Endometrial microvascular endothelial cells (primary cell): Measurements from ENCODE around the gene SRSF3. TPM values are rescaled to one million over a fixed set of nuclear protein-coding genes. Genes with fewer than 3 reads are reported as not detected.

ENCODE experiments used
- in situ Hi-C: cut with HindIII; loops from 2 replicates; pipeline ENCODE4 v1.10.0; 2017; ENCODE audit warnings: low sequenced_read_pairs, low pct_unique_long_range_greater_than_20kb; ENCODE audit errors: inconsistent ontology term
- total RNA-seq: library from RNA; depleted of rRNA; stranded (reverse); fragments of >200 nt; gene quantifications from one replicate; pipeline ENCODE4 v1.2.3, GENCODE V29; 2015; ENCODE audit errors: inconsistent ontology term

Gene SRSF3
- total RNA-seq, 1 donor from 2014 or later = 147 TPM

DNA sequence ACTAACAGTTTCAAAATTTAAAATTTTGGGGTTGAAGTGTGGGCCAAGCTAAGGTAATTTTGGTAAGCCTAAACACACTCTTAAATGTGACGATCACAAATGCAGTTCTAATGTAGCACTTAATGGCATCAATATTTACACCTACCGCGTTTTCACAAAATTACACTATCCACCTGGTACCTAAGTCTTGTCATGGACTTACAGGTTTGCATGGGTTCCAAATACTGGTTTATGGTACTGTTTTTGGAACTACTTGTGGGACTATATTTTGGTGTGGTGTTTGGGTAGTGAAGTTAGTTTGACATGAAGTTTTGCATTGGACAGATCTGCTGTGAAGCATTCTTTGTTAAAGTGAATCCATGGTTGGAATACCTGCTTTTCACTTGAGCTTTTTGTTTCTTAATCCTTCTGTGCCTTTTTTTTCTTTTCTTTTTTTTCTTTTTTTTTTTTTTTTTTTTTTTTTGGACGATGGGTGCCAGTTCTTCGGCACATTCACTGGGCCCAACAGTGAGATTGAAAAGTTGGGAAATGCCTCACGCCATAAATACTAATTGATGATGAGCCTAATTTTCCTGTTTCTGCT is 6.5 kb downstream of the SRSF3 start:
- in situ Hi-C loops = loop anchor here (25.0 kb wide), 1 partner anchor 162 kb away; no protein-coding TSS in a partner anchor

DNA sequence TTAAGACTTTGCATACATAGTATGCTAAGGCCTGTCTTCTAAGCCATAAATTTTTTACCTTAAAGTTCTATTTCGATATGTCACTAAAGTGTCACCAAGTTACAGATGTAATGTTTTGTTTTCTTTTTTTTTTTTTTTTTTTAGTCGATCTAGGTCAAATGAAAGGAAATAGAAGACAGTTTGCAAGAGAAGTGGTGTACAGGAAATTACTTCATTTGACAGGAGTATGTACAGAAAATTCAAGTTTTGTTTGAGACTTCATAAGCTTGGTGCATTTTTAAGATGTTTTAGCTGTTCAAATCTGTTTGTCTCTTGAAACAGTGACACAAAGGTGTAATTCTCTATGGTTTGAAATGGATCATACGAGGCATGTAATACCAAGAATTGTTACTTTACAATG is 7.7 kb downstream of the SRSF3 start:
- in situ Hi-C loops = loop anchor here (25.0 kb wide), 1 partner anchor 160 kb away; no protein-coding TSS in a partner anchor

DNA sequence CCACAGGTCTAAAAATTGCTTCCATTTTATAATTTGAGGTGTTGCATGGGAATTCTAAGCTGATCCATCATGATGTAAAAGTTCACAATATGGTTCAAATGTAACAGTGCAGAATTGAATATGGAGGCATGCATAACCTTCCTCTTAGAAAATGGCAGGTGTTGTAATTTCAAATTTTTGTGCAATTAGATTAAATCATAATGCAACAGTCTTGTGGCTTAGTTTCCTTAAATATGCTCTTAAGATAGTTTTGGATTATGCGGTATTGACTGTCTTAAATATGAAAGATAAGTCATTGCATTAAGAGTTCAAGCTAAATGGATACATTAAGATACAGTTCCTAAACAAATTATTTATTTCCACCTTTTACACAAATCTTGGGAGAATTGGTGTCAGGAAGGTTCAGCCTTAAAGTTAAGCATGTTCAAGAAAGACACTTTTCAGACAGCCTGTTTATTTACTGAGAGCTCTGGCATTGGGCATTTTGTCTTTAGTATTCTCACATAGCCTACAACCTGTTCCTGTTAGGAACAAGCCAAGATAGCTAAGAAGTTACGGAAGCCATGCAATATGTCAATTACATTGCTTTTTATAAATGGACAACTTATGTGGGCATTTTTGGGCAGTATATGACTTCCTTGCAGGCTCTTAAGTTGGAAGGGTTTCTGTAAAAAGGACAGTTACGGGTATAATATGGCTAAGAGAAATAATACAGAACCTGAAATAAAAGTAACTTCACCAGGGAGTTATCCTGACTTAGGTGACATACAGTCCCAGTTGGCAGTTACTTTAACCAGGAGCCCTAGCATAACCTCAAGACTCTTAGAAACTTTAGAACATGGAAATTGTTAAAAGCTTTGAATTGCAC is 9.3 kb downstream of the SRSF3 start:
- in situ Hi-C loops = loop anchor here (25.0 kb wide), 1 partner anchor 159 kb away; no protein-coding TSS in a partner anchor

DNA sequence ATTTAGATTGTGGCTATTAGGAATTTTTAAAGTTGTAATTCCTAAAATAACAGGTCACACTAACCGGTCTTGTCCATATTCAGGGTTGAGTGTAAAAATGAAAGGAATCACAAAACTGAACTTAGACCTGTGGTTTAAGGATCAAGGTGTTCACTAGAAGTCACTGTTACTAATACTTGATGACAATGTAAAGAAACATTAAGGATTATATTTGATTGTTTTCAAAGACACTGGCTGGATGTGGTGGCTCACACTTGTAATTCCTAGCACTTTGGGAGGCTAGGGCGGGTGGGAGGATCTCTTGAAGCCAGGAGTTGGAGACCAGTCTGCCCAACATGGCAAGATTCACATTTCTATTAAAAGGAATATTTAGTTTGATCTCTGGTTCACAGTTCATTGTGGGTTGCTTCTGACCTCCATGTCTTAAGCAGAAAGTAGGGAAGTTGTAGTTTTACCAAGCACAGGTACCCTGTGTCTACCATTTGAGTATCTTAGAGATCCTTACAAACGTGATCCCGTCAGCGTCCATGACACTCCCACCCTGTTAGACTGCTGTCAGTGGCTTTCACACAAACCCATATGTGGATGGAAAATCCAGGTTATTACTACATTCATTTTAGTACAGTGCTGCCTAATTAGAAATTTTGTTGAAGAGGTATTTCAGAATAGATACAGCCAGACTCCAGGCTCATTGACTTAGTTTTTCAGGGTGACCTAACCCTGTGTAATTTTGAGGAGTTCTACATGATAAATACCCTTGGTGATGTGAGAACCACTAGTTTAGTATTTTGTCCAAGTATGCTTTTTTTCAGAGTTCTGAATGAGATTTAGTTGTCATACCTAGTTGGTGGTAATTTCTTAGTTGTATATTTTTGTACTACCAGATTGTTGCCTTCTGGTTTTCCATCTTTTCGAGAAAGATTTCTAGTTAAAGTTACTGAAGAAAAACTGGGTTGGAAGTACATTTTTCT is 10.2 kb downstream of the SRSF3 start:
- in situ Hi-C loops = loop anchor here (25.0 kb wide), 1 partner anchor 158 kb away; no protein-coding TSS in a partner anchor

DNA sequence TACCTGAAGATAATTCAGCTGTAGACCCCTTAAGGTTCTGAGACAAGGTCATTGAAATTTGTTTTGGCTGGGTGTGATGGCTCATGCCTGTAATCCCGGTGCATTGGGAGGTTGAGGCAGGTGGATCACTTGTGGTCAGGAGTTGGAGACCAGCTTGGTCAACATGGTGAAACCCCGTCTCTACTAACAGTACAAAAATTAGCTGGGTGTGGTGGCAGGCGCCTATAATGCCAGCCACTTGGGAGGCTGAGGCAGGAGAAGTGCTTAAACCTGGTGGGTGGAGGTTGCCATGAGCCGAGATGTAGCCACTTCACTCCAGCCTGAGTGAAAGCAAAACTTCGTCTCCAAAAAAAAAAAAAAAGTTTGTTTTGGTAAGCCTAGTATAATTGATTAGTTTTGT is 11.0 kb downstream of the SRSF3 start:
- in situ Hi-C loops = loop anchor here (25.0 kb wide), 1 partner anchor 157 kb away; no protein-coding TSS in a partner anchor

DNA sequence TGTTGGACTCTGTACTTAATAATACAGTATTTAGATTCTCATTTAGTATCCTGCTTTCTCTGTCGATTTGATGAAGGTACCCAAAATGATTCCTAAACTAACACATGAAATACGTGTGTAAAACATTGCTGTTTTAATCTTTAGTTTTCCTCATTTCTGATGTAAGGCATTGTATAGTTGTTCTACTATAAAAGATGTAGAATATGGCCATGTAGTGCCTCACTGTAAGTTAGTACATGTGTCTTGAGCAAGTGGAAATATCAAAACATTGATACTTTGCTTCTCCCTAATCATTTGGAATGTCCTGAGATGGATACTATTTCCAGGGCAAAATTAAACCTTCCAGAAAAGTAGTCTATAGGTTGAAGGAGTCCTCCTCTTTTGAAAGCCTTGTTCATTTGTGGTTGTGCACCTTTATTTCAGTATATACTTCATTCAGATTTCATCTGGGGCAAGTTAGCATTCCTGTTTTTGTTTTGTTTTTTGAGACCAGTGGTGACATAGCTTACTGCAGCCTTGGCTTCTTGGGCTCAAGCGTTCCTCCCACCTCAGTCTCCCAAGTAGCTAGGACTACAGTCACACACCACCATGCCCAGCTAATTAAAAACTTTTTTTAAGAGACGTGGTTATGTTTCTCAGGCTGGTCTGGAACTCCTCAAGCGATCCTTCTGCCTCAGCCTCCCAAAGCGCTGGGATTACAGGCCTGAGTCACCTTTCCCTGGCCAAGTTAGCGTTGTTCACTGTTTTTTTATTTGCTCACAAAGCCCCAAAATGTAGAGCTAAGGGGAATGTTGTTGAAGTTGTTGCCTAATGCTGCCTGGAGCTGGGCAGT is 11.6 kb downstream of the SRSF3 start:
- in situ Hi-C loops = loop anchor here (25.0 kb wide), 1 partner anchor 157 kb away; no protein-coding TSS in a partner anchor

DNA sequence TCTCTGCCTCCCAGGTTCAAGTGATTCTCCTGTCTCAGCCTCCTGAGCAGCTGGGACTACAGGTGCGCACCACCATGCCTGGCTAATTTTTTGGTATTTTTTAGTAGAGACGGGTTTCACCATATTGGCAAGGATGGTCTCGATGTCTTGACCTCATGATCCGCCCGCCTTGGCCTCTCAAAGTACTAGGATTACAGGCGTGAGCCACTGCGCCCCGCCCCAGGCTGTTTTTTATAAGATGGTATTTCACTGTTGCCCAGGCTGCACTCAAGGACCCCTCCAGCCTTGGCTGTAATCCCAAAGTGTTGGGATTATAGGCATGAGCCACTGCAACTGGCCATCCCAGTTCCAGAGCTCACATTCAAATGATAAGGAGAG is 13.1 kb downstream of the SRSF3 start:
- in situ Hi-C loops = loop anchor here (25.0 kb wide), 1 partner anchor 155 kb away; no protein-coding TSS in a partner anchor

DNA sequence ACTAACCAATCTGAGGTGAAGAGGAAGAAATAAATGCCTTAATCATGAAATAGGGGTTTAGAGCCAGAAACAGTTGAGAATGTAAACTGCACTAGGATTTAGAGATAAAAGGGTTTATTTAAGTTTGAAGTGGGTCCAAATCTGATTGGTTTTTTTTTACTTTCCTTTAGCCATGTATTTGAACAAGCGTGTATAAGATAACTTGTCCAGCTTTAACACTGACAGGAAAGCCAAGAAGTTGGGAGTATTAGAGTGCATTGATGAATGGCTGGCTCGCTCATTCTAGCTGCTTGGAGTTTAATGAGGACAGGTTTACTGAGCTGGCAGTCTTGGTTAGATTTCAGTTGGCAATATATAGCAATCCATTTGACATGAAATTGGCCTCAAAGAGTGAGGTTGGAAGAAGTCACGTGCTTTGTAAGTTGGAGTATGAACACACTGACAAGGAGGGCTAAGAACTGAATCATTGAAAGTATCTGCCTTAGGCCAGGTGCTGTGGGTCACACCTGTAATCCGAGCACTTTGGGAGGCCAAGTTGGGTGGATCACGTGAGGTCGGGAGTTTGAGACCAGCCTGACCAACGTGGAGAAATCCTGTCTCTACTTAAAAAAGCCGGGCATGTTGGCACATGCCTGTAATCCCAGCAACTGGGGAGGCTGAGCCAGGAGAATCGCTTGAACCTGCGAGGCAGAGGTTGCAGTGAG is 13.7 kb downstream of the SRSF3 start:
- in situ Hi-C loops = loop anchor here (25.0 kb wide), 1 partner anchor 154 kb away; no protein-coding TSS in a partner anchor

DNA sequence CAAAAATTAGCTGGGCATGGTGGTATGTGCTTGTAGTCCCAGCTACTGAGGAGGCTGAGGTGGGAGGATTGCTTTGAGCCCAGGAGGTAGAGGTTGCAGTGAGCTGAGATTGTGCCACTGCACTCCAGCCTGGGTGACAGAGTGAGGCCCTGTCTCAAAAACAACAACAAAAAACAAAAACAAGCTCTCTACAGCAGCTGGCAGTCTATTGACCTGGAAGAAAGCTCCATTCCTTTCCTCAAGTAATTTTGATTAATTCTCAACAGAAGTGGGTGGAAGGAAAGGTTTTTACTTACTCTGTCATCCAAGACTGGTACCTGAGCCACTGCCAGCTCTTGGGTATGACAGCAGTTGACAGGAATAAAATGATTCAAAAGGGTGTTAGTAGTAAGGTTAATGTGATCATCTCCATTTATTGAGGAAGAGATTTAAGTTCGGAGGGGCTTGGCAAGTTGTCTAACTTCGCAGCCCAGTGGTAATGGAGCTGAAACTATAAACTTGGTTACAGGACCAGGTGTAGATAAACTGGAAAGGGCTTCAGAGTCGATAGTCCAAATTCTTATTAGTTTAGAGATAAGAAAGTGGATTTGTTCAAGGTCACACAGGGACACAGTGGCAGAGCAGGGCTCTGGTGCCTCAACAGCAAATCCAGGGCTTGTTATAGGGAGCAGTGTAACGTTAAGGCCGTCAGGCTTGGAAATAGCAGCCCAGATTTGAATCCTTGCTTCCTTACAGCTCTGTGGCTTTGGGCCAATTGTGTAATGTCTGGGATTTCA is 14.8 kb downstream of the SRSF3 start:
- in situ Hi-C loops = loop anchor here (25.0 kb wide), 1 partner anchor 153 kb away; no protein-coding TSS in a partner anchor

DNA sequence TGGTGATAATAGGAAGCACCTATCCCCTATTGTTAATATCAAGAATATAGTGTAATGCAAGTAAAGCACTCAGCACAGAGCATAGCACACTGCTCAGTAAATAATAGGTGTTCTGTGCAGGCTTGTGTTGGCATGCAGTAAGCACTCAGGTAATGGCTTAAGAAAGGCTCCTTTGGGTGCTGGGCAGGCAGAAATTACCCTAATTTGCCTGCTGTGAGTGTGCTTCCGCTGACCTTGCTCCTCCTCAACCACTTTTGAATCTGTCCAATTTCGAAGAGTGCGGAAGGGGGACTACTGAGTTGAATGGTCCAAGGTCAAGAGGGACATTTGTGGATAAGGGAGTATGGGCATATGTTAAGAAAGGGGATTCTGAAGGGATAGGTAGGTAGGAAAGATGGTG is 15.4 kb downstream of the SRSF3 start:
- in situ Hi-C loops = loop anchor here (25.0 kb wide), 1 partner anchor 153 kb away; no protein-coding TSS in a partner anchor

DNA sequence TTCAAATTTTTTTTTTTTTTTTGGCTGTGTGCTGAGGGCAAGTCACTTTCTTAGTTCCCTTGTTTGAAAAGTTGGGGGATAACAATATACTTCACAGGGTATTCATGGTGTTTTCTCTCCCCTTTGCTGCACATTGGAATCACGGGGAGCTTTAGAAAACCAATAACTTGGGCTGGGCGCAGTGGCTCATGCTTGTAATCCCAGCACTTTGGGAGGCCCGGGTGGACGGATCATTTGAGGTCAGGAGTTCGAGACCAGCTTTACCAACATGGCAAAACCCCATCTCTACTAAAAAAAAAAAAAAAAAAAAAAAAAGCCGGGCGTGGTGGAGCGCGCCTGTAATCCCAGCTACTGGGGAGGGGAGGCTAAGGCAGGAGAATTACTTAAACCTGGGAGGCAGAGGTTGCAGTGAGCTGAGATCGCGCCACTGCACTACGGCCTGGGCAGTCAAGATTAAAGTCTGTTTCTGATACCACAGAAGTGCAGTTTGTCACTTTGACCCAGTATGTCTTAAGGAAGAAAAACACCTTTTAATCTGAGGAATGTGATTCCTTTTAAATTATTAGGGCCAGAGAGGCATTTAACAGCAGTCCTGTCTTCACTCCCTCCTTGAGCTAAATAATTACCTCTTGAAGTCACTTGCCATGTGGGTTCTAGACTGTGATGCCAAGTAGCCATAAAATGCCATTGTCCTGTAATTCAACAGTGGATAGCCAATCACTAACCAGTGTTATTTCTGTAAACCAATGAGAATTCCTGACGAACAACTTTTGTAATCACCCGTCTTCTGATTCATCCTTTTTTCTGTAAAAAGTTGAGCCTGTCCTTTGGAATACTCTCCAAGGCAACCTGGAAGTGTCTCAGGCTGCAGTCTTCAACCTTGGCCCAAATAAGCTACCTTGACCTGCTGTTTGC is 16.1 kb downstream of the SRSF3 start:
- in situ Hi-C loops = loop anchor here (25.0 kb wide), 1 partner anchor 152 kb away; no protein-coding TSS in a partner anchor

DNA sequence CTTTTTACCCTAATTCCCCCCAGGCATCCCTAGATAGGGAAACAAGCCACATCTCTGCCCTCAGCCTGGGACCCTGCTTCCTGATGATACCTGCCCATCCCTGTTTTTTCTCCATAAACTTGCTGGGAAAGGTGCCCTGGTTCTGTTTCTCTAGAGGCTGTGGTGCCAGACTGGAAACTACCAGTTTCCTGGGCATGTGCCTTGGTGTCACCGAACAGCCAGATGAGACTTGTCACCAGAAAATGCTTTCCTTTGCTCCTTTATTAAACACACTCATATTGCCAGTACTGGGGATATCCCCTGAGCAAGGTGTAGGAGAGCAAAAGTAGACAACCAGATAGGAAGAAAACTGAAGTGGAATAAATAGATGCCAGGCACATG is 16.8 kb downstream of the SRSF3 start:
- in situ Hi-C loops = loop anchor here (25.0 kb wide), 1 partner anchor 151 kb away; no protein-coding TSS in a partner anchor

DNA sequence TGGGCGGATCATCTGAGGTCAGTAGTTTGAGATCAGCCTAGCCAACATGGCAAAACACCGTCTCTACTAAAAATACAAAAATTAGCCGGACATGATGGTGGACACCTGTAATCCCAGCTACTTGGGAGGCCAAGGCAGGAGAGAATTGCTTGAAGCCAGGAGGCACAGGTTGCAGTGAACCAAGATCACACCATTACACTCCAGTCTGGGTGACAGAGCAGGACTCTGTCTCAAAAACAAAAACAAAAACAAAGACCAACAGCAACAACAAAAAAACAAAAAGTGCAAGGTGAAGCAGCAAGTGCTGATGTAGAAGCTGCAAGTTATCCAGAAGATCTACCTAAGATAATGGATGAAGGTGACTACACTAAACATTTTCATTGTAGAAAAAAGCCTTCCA is 17.5 kb downstream of the SRSF3 start:
- in situ Hi-C loops = loop anchor here (25.0 kb wide), 1 partner anchor 151 kb away; no protein-coding TSS in a partner anchor

DNA sequence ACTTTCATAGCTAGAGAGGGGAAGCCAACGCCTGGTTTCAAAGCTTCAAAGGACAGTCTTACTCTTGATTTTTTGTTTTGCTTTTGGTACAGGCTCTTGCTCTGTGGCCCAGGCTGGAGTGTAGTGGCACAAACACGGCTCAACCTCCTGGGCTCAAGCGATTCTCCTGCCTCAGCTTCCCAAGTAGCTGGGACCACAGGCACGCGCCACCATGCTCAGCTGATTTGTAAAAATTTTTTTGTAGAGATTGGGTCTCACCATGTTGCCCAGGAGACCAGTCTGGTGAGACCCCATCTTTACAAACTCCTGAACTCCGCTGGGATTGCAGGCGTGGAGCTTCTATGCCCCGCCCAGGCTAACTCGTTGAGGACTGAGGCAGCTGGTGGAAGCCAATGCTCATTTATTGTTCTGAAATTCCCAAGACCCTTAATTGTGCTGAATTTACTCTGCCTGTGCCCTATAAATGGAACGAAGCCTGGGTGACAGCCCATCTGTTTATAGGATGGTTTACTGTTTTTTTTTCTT is 18.0 kb downstream of the SRSF3 start:
- in situ Hi-C loops = loop anchor here (25.0 kb wide), 1 partner anchor 150 kb away; no protein-coding TSS in a partner anchor
